ENCODE results near the gene ZDHHC17.
"Not testable (repeated sequence)": the region's sequence is repeated elsewhere in the genome, so short reads cannot be mapped to it uniquely, and the experiment has no call there.

ZDHHC17 gene, protein sequence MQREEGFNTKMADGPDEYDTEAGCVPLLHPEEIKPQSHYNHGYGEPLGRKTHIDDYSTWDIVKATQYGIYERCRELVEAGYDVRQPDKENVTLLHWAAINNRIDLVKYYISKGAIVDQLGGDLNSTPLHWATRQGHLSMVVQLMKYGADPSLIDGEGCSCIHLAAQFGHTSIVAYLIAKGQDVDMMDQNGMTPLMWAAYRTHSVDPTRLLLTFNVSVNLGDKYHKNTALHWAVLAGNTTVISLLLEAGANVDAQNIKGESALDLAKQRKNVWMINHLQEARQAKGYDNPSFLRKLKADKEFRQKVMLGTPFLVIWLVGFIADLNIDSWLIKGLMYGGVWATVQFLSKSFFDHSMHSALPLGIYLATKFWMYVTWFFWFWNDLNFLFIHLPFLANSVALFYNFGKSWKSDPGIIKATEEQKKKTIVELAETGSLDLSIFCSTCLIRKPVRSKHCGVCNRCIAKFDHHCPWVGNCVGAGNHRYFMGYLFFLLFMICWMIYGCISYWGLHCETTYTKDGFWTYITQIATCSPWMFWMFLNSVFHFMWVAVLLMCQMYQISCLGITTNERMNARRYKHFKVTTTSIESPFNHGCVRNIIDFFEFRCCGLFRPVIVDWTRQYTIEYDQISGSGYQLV

DNA sequence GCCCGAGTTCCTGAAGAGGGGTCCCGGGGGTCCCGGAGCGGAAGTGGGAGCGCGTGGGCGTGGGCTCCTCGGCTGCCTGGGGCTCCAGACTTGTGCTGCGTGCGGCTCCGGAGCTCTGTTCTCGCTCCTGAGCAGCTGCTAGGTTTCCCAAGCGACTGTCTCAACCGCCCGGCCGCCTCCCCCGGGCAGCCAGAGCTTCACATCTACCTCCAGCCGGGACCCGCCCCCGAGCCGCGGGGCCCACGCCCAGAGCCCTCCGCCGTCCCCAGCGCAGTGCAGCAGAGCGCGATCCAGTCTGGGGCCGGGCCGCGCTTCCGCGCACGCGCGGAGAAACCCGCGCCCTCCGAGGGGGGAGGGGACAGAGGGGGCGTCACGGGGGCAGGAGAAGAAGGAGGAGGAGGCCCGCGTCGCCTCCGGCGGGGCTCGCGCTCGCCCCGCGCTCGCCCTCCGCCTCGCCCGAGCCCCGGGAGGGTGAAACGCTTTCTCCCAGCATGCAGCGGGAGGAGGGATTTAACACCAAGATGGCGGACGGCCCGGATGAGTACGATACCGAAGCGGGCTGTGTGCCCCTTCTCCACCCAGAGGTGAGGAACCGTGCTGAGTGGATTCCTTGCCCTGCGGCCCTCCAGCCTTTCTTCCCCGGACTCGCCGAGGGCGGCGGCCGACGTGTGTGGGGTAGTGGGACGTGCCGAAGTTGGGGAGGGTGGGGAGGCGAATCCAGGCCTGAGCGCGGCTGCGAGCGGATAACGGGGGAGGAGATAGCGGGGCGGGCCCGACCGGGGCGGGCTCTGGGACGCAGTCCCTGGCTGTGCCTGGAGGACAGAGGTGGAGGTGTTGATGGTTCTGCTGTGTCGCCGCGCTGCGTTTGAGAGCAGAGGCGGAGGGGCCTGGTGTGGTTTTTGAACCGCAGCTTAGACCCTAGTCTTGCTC, at the start of gene ZDHHC17:
TSS of gene ZDHHC17 (plus strand) at position 370 of the 930 bp plus-strand sequence. CDS start at position 492, 122 bp downstream.
- DNase-seq, result peak; percentile 98

DNA sequence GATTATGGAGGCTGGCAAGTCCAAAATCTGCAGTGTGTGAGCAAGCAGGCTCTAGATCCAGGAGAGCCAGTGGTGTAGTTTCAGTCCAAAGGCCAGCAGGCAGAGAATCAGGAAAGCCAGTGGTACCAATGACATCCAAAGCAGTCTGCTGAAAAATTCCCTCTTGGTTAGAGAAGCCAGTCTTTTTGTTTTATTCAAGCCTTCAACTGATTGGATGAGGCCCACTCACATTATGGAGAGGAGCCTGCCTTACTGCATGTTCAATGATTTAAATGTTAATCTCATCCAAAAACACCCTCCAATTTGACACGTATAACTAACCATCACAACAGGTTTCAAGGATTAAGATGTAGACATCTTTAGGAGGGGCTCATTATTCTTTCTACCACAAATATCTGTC, 49.5 kb upstream of the ZDHHC17 start:
- no peak for DNase-seq

DNA sequence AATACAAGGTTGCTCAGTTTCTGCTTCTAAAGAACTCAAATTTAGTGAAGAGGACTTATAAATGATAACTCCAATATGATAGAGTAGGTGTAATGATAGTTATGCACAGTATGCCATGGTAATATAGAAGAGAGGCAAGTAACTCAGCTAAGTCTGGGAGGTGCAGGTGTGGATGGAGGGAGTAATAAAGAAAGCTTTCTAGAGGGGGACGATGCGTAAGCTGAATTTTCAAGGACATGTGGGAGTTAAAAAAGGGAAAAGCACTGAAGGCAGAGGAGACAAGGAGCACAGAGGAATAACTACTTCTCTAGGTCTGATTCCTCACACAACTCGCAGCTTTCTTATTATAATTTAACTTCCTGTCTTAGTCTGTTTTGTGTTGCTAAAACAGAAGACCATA, 49.1 kb upstream of the ZDHHC17 start:
- no peak for DNase-seq

DNA sequence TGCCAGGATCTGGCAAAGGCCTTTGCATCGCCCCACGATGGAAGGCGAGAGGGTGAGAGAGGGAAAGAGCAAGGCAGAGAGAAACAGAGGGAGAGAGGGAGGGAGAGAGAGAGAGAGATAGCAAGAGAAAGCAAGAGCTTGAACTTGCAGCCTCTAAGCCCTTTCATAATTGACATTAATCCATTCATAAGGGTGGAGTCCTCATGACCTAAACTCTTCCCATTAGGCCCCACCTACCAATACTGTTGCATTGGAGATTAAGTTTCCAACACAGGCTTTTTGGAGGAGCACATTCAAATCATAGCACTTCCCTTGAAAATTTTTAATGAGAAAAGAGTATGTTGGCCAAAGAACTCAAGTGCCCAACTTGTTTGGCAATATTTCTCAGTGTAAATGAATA, 48.6 kb upstream of the ZDHHC17 start:
- DNase-seq, result no peak

DNA sequence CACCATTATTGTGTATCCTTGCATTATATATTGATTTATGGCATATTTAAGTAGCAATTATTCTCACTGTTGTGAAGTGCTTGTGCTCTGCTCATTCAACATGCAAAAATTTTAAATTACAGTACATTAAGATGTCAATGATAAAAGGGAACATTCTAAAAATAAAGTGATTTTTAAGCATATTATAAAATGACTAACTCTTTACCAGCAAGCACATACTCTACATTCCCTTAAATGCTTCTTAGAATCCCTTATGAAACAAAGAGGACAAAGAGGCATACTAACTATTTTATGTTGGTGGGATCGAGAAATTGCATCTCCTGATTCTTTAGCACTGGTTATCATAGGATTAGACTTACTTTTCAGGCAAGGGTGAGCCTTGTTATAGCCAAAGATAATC, 46.6 kb upstream of the ZDHHC17 start:
- no peak for DNase-seq

DNA sequence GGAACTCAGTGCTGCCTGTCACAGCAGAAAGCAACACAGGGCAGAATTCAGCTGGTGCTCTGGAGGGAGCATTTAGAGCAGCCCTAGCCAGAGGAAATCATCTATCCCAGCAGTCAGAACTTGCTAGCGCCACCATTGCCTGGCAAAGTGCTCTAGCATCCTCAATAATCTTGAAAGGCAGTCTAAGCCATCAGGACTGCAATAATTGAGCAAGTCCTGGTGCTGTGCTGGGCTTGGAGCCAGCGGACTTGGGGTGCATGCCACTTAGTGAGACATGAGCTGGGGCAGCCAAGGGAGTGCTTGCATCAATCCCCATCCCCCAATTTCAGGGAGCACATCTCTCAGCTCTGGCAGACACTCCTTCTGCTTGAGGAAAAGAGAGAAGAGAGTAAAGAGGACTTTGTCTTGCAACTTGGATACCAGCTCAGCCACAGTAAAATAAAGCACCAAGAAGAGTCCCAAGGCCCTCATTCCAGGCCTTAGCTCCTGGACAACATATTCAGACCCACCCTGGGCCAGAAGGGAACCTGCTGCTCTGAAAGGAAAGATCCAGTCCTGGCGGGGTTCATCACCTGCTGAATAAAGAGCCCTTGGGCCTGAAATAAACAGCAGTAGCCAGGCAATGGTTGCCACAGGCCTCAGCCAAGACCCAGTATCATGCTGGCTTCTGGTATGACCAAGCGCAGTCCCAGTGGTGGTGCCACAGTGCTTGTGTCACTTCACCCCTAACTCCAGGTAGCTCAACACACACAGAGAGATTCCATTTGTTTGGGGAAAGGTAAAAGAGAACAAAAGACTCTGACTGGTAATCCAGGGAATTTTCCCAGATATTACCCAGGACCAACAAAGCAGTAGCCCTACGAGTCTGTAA, 44.5 kb upstream of the ZDHHC17 start:
- DNase-seq, result no peak

DNA sequence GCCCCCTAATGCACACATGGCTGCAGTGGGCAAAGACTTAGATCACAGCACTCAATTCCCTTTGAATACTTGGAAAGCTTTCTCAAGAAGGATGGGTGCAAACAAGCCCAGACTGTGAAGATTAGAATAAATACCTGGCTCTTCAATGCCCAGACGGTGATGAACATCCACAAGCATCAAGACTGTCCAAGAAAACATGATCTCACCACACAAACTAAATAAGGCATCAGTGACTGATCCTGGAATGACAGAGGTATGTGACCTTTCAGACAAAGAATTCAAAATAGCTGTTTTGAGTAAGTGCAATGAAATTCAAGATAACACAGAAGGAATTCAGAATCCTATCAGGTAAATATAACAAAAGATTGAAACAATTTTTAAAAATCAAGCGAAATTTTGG, 43.8 kb upstream of the ZDHHC17 start:
- no peak for DNase-seq

DNA sequence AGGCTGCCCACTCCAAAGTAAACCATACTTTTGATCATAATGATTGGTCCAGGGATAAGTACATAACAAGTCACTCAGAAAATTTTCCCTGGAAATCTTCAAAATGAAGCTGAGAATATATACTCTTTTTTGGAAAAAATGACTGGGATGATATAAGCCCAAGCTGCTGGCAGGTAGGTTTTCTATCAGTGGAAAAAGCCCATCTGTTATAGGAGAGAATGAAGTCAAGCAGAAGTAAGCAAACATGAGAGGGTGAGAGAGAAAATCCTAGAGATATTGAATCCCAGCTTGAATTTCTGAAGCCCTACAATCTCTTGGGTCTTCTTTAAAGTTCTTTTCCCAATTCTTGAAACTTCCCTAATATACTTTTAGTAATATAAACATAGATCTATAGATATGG, 37.3 kb upstream of the ZDHHC17 start:
- no peak for DNase-seq

DNA sequence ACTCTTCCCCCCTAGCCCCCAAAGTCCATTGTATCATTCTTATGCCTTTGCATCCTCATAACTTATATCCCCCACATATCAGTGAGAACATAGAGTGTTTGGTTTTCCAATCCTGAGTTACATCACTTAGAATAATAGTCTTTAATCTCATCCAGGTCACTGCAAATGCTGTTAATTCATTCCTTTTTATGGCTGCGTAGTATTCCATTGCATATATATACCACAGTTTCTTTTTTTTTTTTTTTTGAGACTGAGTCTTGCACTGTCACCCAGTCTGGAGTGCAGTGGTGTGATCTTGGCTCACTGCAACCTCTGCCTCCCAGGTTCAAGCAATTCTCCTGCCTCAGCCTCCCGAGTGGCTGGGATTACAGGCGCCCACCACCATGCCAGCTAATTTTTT, 31.7 kb upstream of the ZDHHC17 start:
- not testable (repeated sequence) for DNase-seq

DNA sequence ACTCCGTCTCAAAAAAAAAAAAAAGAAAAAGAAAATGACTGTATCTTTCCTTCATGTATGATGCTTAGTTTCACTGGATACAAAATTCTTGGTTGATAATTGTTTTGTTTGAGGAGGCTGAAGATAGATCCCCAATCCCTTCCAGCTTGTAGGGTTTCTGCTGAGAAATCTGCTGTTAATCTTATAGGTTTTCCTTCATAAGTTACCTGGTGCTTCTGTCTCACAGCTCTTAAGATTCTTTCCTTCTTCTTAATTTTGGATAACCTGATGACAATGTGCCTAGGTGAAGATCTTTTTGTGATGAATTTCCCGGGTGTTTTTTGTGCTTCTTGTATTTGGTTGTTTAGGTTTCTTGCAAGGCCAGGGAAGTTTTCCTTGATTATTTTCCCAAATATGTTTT, 26.2 kb upstream of the ZDHHC17 start:
- not testable (repeated sequence) for DNase-seq

DNA sequence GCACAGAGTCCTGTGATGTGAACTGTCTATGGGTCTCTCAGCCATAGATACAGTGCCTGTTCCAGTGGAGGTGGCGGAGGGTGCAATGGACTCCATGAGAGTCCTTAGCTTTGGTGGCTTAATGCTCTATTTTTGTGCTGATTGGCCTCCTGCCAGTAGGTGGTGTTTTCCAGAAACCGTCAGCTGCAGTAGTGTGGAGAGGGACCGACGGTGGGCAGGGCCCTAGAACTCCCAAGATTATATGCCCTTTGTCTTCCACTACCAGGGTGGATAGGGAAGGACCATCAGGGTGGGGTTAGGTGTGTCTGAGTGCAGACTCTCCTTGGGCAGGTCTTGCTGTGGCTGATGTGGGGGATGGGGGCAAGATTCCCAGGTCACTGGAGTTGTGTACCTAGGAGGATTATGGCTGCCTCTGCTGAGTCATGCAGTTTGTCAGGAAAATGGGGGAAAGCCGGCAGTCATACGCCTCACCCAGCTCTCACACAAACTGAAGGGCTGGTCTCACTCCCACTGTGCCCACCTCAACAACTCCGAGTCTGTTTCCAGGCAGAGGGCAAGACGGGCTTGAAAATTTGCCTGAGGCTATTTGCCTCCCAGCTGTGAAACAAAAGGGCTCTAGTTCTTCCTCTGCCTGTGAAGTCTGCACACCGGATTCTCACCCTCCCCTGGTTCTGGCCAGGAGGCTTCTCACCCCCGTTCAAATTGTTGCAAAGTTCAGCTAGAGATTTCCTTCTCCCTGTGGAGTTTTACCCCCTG, 24.9 kb upstream of the ZDHHC17 start:
- DNase-seq, result no peak

DNA sequence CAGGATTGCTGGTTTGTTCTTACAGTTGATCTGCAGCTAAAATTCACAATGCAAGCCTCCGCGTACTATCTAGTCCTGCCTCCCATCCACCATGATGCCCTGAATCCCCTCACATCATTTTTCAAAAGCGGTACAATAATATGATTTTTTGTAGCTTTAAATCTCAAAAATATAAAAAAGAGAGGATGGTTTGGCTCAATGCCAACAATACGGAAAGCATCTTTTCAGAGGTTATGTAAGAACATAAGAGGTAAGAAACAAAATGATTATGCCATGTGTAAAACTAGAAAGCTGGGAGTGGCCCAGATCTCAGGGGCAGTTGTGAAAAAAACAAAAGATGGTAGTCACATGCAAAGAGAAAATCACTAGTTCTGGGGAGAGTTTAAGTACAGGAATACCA, 24.0 kb upstream of the ZDHHC17 start:
- DNase-seq, result no peak

DNA sequence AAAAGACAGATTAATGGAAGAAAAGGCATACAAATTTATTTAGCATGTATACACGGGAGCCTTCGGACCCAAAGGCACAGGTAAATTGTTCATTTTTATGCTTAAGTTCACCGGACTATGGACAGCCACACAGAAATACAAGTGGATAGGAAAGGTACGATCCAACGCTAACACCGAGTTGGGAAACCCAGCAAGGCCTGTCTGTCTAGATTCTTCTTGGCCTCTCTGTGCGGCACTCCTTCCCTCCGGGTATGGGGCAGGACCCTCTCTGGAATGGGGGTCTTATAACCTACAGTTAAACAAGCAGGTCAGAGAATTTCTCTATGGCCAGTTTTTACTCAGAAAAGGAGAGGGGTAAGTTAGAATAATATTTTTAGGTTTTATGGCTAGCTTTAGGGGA, 23.4 kb upstream of the ZDHHC17 start:
- no peak for DNase-seq

DNA sequence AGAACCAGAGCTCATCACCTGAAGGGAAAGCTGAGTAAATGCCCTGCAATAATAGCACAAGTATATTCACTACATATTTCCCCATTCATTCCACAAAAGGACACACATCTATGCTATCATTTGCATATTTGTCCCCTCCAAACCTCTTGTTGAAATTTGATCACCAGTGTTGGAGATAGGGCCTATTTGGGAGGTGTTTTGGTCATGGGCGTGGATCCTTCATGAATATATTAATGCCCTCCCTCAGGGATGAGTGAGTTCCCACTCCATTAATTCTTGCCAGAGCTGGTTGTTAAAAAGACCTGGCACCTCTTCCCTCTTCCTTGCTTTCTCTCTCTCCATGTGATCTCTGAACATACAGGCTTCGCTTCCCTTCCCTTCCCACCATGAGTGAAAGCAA, 18.6 kb upstream of the ZDHHC17 start:
- DNase-seq, result no peak

DNA sequence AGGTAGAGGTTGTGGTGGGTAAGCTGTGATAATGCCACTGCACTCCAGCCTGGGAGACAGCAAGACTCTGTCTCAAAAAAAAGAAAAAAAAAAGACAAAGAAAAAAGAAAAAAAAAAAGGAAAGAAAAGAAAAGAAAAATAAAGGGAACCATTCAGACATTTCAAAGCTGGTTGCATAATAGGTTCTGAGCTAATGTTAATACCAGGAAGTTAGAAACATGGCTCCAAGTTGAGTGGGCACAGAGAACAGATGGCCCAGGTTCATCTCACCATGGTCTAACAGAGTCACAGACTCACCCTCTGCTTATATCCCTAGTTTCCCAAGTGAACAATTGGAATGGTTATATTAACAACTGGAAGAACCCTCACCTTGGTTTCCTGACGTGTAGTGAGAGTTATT, 17.4 kb upstream of the ZDHHC17 start:
- DNase-seq, result no peak

DNA sequence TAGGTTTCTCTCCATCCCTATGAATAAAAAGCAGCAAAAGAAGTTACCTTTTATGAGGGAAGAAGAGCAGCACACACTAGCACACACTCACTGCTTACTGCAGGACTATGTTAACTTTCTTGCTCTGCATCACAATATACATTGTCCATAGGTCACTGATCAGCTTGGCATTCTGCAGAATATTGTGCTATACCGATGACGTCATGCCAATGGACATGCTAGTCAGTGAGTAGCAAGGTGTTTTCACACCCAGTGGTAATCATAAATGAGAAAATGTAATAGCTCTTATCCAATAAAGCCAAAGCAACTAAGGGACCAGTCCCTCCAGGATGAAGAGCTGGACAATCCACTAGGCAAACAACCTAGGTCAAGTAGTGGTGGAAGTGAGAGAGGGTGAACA, 16.7 kb upstream of the ZDHHC17 start:
- DNase-seq, result no peak

DNA sequence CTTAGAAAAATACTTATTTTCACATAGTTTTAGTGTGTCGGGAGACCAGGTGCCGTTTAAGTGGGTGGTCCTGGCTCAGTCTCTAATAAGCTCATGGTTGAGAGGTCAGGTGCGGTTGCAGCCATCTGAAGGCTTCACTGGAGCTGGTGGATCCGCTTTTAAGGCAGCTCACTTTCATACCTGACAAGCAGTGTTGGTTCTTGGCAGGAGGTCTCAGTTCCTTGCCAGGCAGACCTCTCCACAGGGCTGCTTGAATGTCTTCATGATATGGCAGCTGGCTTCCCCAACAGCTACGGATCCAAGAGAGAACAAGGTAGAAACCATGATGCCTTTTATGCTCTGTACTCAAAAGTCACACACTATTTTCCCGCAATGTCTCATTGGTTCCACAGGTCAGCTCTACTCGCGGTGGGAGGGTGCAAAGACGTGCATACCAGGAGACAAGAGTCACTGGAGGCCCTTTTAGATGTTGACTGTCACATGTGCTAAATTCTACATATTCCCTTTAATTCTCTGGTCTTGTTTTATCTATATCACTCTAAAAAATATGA, 8.0 kb upstream of the ZDHHC17 start:
- no peak for DNase-seq

DNA sequence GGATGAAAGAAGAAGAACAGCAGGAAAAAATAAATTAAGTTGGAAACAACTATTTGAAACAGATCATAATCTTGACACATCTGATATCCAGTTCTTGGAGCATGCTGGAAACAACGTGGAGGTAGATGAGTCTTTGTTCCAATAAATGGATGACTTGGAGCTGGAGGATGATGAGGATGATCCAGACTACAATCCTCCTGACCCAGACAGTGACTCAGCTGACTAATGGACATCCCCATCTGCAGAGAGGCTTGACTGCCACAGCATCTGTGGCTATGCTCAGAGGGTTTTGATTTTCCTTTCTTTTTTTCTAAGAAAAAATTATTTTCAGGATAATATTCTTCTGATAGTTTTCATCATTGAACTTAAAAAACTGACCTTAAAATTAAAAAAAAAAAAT, 6.2 kb upstream of the ZDHHC17 start:
- DNase-seq, result no peak

DNA sequence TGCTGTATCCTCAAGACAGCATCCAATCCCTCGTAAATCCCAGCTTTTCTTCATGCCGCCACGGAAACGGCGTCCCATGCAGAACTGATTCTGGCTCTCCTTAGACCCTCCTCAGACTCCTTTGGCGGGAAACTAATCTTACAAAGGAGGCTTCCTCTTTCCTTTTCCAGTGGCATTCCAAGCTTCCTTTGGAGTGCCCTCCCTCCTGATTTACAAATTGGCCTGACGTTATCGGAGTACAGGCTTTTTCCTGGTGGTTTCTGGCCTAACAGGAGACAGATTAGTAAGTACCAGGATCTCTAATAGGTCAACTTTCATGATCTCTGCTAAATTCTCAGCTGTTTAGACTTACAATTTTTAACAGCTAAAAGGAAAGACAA, 1.3 kb upstream of the ZDHHC17 start:
- no peak for DNase-seq

DNA sequence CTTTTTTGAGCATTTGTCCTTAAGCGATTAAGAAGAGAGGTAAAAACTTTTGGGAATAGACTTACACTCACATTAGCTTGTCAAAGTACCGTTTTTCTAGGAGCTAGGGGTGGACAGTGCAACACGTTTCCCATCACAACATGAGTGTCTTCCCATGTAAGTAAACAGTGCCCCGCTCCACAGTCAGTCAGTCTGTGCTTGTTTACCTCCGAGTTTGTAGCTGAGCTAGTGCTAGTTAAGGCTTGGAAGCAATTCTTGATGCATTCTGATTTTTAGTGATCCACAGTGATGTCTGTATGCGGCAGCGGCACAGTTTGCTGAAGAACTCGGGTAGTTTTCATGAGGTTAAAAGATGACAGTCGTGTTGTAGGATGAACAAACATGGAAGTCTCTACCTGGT, 941 bp downstream of the ZDHHC17 start:
- DNase-seq, result no peak

DNA sequence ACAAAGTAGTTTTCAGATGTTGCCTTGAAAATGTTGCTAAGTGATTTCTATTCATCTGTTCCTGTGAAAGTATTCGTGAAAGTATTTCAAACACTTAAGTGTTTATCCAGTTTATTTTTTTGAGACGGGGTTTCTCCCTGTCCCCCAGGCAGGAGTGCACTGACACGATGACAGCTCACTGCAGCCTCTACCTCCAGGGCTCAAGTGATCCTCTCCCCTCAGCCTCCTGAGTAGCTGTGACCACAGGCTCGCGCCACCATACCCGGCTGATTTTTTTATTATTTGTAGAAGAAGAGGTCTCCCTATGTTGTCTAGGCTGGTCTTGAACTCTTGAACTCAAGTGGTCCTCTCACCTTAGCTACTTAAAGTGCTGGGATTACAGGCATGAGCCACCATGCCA, 1.7 kb downstream of the ZDHHC17 start:
- no peak for DNase-seq

DNA sequence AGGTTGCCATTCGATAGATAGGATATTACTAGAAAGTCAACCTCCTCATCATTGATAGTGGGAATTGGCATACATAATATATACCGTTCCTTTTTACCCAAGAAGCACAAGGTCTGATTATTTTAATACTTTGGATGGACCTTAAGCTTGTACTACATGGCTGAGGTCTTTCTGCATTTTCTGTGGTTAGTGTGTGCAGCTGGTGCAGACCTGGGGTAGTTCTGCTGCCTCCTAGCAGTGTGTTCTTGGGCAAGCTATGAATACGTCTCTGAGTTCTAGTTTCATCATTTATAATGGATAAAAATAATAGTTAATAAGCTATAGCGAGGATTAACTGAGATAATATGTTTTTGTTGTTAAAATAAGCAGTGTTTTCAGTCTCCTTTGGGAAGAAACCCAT, 2.2 kb downstream of the ZDHHC17 start:
- DNase-seq, result no peak
